HepG2 (cell line): ENCODE results near the gene CPED1. TPM values are rescaled to one million over a fixed set of nuclear protein-coding genes. Genes with fewer than 3 reads are reported as not detected.

Source experiments
- ATAC-seq: fragments of 200-7000 bp; cut with Tn5 transposase; 3 replicates; pipeline ENCODE4 v1.9.1; 2020; ENCODE audit warnings: mild to moderate bottlenecking, moderate library complexity
- BruUV-seq: library from RNA; stranded (reverse); fragments of 400-500 nt; replicated peaks from 2 replicates; lab custom pipeline; 2021; lab: Mats Ljungman, UMichigan
- CTCF ChIA-PET: fragments of 300-600 bp; formaldehyde crosslinking; extraction: SDS; loops from one replicate; lab custom pipeline; 2021; ENCODE audit warnings: low total read pairs, inconsistent platforms, low intra/inter-chr PET ratio; lab: Yijun Ruan, JAX
- POLR2A ChIA-PET: fragments of 350-600 bp; sonication (Branson Sonifier 250); formaldehyde crosslinking; loops from one replicate; lab custom pipeline; 2020; ENCODE audit warnings: antibody characterized with exemption, inconsistent platforms; lab: Yijun Ruan, JAX
- DNase-seq: peaks from one replicate; pipeline ENCODE4 v3.0.0-alpha.2; 2015; ENCODE audit warnings: low spot score
- FAIRE-seq: peaks from 3 replicates; lab custom pipeline; 2011; peaks lifted over from hg19 to GRCh38; lab: Jason Lieb, UNC
- H2AFZ ChIP-seq: one replicate; pipeline ENCODE4 v1.6.1; 2011; ENCODE audit warnings: low read length, inconsistent platforms
- H3K27ac ChIP-seq: fragments of 300-600 bp; 3 replicates; pipeline ENCODE4 v1.8.0; 2011; ENCODE audit warnings: mixed run types, mild to moderate bottlenecking, mixed read lengths, low read length, inconsistent platforms; ENCODE audit not compliant: insufficient read depth; ENCODE audit errors: extremely low read length
- H3K27me3 ChIP-seq, 2 experiments: fragments of 200-600 bp in 1 of 2; 2 replicates in 1 of 2; 3 replicates in 1 of 2; pipeline versions ENCODE4 v1.6.0 to v1.8.0; 2011; ENCODE audit warnings: low read length in 2 of 2, mild to moderate bottlenecking in 2 of 2, moderate library complexity in 2 of 2, inconsistent platforms in 1 of 2; ENCODE audit not compliant: insufficient read depth in 2 of 2, control insufficient read depth in 1 of 2
- H3K36me3 ChIP-seq, 2 experiments: fragments of 200-600 bp in 1 of 2; replicated peaks in 1 of 2; 2 replicates in 1 of 2; 3 replicates in 1 of 2; pipeline versions ENCODE4 v1.5.1 to v1.8.0; 2011; ENCODE audit warnings: low read length in 2 of 2, inconsistent platforms in 1 of 2; ENCODE audit not compliant: insufficient read depth in 2 of 2, control insufficient read depth in 1 of 2
- H3K4me1 ChIP-seq: 2 replicates; pipeline ENCODE4 v1.5.1; 2012; ENCODE audit warnings: low read length, inconsistent platforms; ENCODE audit not compliant: insufficient read depth
- H3K4me2 ChIP-seq: 2 replicates; pipeline ENCODE4 v1.6.0; 2011; ENCODE audit warnings: low read depth, low read length, inconsistent platforms
- H3K4me3 ChIP-seq, 3 experiments: fragments of 200-600 bp in 1 of 3; sonication (generic), shearing (Covaris generic) in 1 of 3; replicated peaks in 1 of 3; 2 replicates each; pipeline ENCODE4 v1.5.1; 2011 to 2016; ENCODE audit warnings: low read length in 3 of 3, inconsistent platforms in 2 of 3, low read depth in 2 of 3, mild to moderate bottlenecking in 2 of 3, control low read depth in 1 of 3, mixed read lengths in 1 of 3; ENCODE audit not compliant: insufficient read depth in 1 of 3
- H3K79me2 ChIP-seq: one replicate; pipeline ENCODE4 v1.6.1; 2011; ENCODE audit warnings: low read length, inconsistent platforms; ENCODE audit not compliant: insufficient read depth
- H3K9ac ChIP-seq: 2 replicates; pipeline ENCODE4 v1.6.0; 2011; ENCODE audit warnings: mild to moderate bottlenecking, low read depth, low read length, inconsistent platforms; ENCODE audit not compliant: insufficient read depth
- H3K9me3 ChIP-seq: 2 replicates; pipeline ENCODE4 v1.5.1; 2012; ENCODE audit warnings: mild to moderate bottlenecking, low read length
- H4K20me1 ChIP-seq: 2 replicates; pipeline ENCODE4 v1.6.0; 2011; ENCODE audit warnings: inconsistent platforms, mild to moderate bottlenecking, low read length, moderate library complexity; ENCODE audit not compliant: insufficient read depth
- ARNT ChIP-seq: fragments of 450-650 bp; IDR thresholded peaks from 2 replicates; pipeline ENCODE4 v1.6.1; 2017
- ASH2L ChIP-seq: fragments of 300-600, 200-600 bp; sonication (generic); IDR thresholded peaks from 2 replicates; pipeline ENCODE4 v1.7.0; 2017; ENCODE audit warnings: low read depth, mild to moderate bottlenecking, moderate library complexity, mixed read lengths, low read length; ENCODE audit not compliant: insufficient read length
- CC2D1A ChIP-seq: sonication (generic); formaldehyde crosslinking; IDR thresholded peaks from 2 replicates; pipeline ENCODE4 v1.8.1; 2023; ENCODE audit warnings: mild to moderate bottlenecking, missing genetic modification reagents
- ETV5 ChIP-seq: IDR thresholded peaks from 2 replicates; pipeline ENCODE4 v1.6.1; 2018; ENCODE audit warnings: missing biosample characterization, missing genetic modification reagents, inconsistent platforms, borderline replicate concordance
- HNF4G ChIP-seq, 2 experiments: sonication (generic) in 1 of 2; formaldehyde crosslinking in 1 of 2; IDR thresholded peaks; 2 replicates each; pipeline versions ENCODE4 v1.4.0 to v1.6.1; 2011 to 2020; ENCODE audit warnings: borderline replicate concordance in 2 of 2, low read depth in 2 of 2, mild to moderate bottlenecking in 2 of 2, low read length in 1 of 2, missing genetic modification reagents in 1 of 2, moderate library complexity in 1 of 2
- MYNN ChIP-seq: sonication (generic); formaldehyde crosslinking; IDR thresholded peaks from 2 replicates; pipeline ENCODE4 v1.4.0; 2020; ENCODE audit warnings: mild to moderate bottlenecking, low read depth, missing genetic modification reagents
- NR2F1 ChIP-seq, 2 experiments: fragments of 450-650 bp in 1 of 2; formaldehyde crosslinking in 1 of 2; IDR thresholded peaks; 2 replicates each; pipeline versions ENCODE4 v1.5.0 to v1.6.1; 2016 to 2020; ENCODE audit warnings: mild to moderate bottlenecking in 1 of 2, missing compliant biosample characterization in 1 of 2, missing genetic modification reagents in 1 of 2, moderate library complexity in 1 of 2
- SIN3A ChIP-seq: IDR thresholded peaks from 2 replicates; pipeline ENCODE4 v1.6.1; 2011; ENCODE audit warnings: low read depth, mild to moderate bottlenecking, control low read depth, low read length, borderline replicate concordance
- SIX4 ChIP-seq: sonication (generic); formaldehyde crosslinking; IDR thresholded peaks from 2 replicates; pipeline ENCODE4 v1.4.0; 2020; ENCODE audit warnings: missing genetic modification reagents
- YEATS4 ChIP-seq: sonication (generic); formaldehyde crosslinking; IDR thresholded peaks from 2 replicates; pipeline ENCODE4 v1.4.0; 2020; ENCODE audit warnings: missing genetic modification reagents, borderline replicate concordance
- ZNF12 ChIP-seq: sonication (generic); formaldehyde crosslinking; IDR thresholded peaks from 2 replicates; pipeline ENCODE4 v1.5.0; 2020; ENCODE audit warnings: missing genetic modification reagents
- ZNF230 ChIP-seq: sonication (generic); formaldehyde crosslinking; IDR thresholded peaks from 2 replicates; pipeline ENCODE4 v1.4.0; 2020; ENCODE audit warnings: mild to moderate bottlenecking, missing genetic modification reagents
- ZNF775 ChIP-seq: sonication (generic); formaldehyde crosslinking; IDR thresholded peaks from 2 replicates; pipeline ENCODE4 v1.4.0; 2020; ENCODE audit warnings: missing genetic modification reagents, mild to moderate bottlenecking, moderate library complexity, borderline replicate concordance
- WGBS: methylation state at CpG from one replicate; pipeline ENCODE4 v1.1.6; 2017; ENCODE audit warnings: low lambda C conversion rate; 5-methylcytosine and 5-hydroxymethylcytosine counted together
- in situ Hi-C: cut with HindIII; loops from 2 replicates; pipeline ENCODE4 v1.10.0; 2017; ENCODE audit warnings: low pct_unique_long_range_greater_than_20kb; ENCODE audit not compliant: extremely low pct_ligation_motif_present
- intact Hi-C: fragments of 100-400 bp; cut with micrococcal nuclease; formaldehyde crosslinking; loops from one replicate; pipeline ENCODE4 v1.10.0; 2022; ENCODE audit not compliant: unreplicated experiment
- polyA plus RNA-seq, 8 experiments: library from polyadenylated mRNA; depleted of rRNA in 3 of 8; stranded (reverse) in 7 of 8; unstranded in 1 of 8; fragments of >200 nt; fragmentation: Illumina TruSeq in 4 of 8; extraction: Trizol in 4 of 8; gene quantifications; 2 replicates each; pipeline versions ENCODE4 v1.2.1 to v1.2.3, GENCODE V29; 2011 to 2016; ENCODE audit warnings: low read depth in 4 of 8, missing spikeins in 1 of 8, mixed read lengths in 1 of 8; ENCODE audit not compliant: insufficient read depth in 1 of 8
- total RNA-seq, 5 experiments: library from RNA; depleted of rRNA; stranded (reverse); fragments of >200 nt; fragmentation: Illumina TruSeq; extraction: Trizol; gene quantifications; 2 replicates each; pipeline ENCODE4 v1.2.3, GENCODE V29; 2016; ENCODE audit warnings: low read depth in 1 of 5
- TF ChIP-seq, protein P1 (sequence below): sonication (generic); formaldehyde crosslinking; IDR thresholded peaks from 2 replicates; pipeline ENCODE4 v1.4.0; 2020; ENCODE audit warnings: missing genetic modification reagents

Gene CPED1
- total and polyA plus RNA-seq, 2 of the 13 experiments (the other 11 are each of a cell fraction or from before 2014, with no cell fraction given), result 11.5 to 27.0 TPM

DNA sequence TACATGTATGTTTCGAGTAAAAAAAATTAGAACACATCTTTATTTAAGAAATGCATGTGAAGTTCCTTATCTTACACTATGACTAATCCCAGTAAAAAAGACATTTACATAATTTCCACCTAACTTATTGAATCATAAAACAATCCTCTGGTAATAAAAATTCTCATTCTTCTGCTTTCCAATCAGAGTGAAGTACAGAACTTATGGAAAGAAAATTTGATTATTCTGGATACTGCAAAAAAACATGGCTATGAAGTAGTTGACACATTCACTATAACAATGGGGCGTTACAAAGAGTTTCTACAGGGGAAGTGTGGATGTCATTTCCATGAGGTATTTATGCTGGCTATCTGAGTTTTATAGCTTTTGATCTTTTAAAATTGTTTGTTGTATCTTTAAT lies 282.6 kb downstream of the CPED1 start (continued):
- TF ChIP-seq, protein P1, sequence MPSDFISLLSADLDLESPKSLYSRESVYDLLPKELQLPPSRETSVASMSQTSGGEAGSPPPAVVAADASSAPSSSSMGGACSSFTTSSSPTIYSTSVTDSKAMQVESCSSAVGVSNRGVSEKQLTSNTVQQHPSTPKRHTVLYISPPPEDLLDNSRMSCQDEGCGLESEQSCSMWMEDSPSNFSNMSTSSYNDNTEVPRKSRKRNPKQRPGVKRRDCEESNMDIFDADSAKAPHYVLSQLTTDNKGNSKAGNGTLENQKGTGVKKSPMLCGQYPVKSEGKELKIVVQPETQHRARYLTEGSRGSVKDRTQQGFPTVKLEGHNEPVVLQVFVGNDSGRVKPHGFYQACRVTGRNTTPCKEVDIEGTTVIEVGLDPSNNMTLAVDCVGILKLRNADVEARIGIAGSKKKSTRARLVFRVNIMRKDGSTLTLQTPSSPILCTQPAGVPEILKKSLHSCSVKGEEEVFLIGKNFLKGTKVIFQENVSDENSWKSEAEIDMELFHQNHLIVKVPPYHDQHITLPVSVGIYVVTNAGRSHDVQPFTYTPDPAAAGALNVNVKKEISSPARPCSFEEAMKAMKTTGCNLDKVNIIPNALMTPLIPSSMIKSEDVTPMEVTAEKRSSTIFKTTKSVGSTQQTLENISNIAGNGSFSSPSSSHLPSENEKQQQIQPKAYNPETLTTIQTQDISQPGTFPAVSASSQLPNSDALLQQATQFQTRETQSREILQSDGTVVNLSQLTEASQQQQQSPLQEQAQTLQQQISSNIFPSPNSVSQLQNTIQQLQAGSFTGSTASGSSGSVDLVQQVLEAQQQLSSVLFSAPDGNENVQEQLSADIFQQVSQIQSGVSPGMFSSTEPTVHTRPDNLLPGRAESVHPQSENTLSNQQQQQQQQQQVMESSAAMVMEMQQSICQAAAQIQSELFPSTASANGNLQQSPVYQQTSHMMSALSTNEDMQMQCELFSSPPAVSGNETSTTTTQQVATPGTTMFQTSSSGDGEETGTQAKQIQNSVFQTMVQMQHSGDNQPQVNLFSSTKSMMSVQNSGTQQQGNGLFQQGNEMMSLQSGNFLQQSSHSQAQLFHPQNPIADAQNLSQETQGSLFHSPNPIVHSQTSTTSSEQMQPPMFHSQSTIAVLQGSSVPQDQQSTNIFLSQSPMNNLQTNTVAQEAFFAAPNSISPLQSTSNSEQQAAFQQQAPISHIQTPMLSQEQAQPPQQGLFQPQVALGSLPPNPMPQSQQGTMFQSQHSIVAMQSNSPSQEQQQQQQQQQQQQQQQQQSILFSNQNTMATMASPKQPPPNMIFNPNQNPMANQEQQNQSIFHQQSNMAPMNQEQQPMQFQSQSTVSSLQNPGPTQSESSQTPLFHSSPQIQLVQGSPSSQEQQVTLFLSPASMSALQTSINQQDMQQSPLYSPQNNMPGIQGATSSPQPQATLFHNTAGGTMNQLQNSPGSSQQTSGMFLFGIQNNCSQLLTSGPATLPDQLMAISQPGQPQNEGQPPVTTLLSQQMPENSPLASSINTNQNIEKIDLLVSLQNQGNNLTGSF (CRISPR knock-in tag), result no peak
- TF ChIP-seq YEATS4 (CRISPR knock-in tag) (no peak), CC2D1A (no peak), ASH2L (no peak)

DNA sequence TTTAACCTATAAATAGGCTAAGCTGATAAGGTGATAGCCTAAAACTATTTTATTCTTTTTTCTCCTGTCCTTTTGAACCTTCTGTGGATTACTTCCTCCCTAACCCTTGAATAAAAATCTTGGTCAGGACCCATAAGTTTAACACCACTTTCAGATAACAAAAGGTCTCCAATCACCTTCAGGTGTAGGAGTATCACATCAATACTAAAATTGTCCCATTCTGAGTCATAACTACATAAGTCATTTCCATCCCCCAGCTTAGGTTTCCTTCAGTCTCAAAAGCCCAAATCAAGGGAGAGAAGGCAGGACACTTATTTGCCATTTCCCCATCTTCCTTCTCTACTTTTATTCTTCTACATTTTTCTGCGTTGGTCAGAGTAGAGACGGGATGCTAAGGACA lies 283.4 kb downstream of the CPED1 start:
- Histone ChIP-seq H3K9ac (no peak overlapping the region), H3K4me1 (no peaks in the 10 kb centered on the region), H3K4me2 (no peak overlapping the region), H3K36me3 (no peaks in the 10 kb centered on the region), H3K79me2 (no peaks in the 10 kb centered on the region), H3K27me3 (no peaks in the 10 kb centered on the region), H2AFZ (no peak overlapping the region), H3K27ac (no peak overlapping the region), H3K4me3 (no peak overlapping the region), H3K9me3 (no peaks in the 10 kb centered on the region), H4K20me1 (no peaks in the 10 kb centered on the region)
- intact Hi-C loops, result no loop called here
- 44% methylated on average over 2 of the region's 2 CpGs for WGBS
- DNase-seq (no peak), ATAC-seq (no peak), FAIRE-seq (no peak)
- no TSS peak for BruUV-seq
- in situ Hi-C loops, result no loop called here
- CTCF ChIA-PET, result no interaction called here
- POLR2A ChIA-PET, result no interaction called here
- no peak for TF ChIP-seq ETV5
- TF ChIP-seq ZNF12 (CRISPR knock-in tag), result no peak
- no peak for TF ChIP-seq ARNT
- no peak for TF ChIP-seq NR2F1 (CRISPR knock-in tag; IDR thresholded peaks at IDR 0.05)
- no peak for TF ChIP-seq SIX4
- TF ChIP-seq ZNF775 (CRISPR knock-in tag), result no peak
- no peak for TF ChIP-seq SIN3A
- TF ChIP-seq ZNF230 (CRISPR knock-in tag), result no peak
- TF ChIP-seq MYNN, result no peak
- no peak for TF ChIP-seq HNF4G (IDR thresholded peaks at IDR 0.05; ENCODE audit: borderline replicate concordance, low read depth, low read length)
- TF ChIP-seq HNF4G (CRISPR knock-in tag; IDR thresholded peaks at IDR 0.05; ENCODE audit: borderline replicate concordance, low read depth), result no peak
